ENCODE measurements around the gene GSPT1.

The GSPT1 gene

GRCh38 chr16:11903906-11904305 is 11.8 kb downstream of the GSPT1 start:
- TF ChIP-seq POLR2AphosphoS5 (IDR thresholded peaks at IDR 0.05; ENCODE audit: low read depth) (no peak), SPI1 (IDR thresholded peaks at IDR 0.05; ENCODE audit: borderline replicate concordance, low read depth) (no peak), REST (IDR thresholded peaks at IDR 0.05; ENCODE audit: insufficient replicate concordance, low read depth) (no peak), CTCF (IDR thresholded peaks at IDR 0.05; ENCODE audit: insufficient read depth, low read length) (no peak), GABPA (IDR thresholded peaks at IDR 0.05; ENCODE audit: low read depth) (no peak)
- no peak overlapping the region for H3K4me3 ChIP-seq (replicated peaks; ENCODE audit: insufficient read depth, low read length)

GRCh38 chr16:11901091-11901490 is 14.7 kb downstream of the GSPT1 start:
- no peak overlapping the region for H3K27ac ChIP-seq (replicated peaks)
- TF ChIP-seq REST (IDR thresholded peaks at IDR 0.05; ENCODE audit: insufficient replicate concordance, low read depth) (no peak), GABPA (IDR thresholded peaks at IDR 0.05; ENCODE audit: low read depth) (no peak), POLR2AphosphoS5 (IDR thresholded peaks at IDR 0.05; ENCODE audit: low read depth) (no peak), SPI1 (IDR thresholded peaks at IDR 0.05; ENCODE audit: borderline replicate concordance, low read depth) (no peak), CTCF (IDR thresholded peaks at IDR 0.05; ENCODE audit: insufficient read depth, low read length) (no peak)
- H3K27me3 ChIP-seq (ENCODE audit: insufficient read depth, poor library complexity, severe bottlenecking), result no peaks in the 10 kb centered on the region
- no peak overlapping the region for H3K4me3 ChIP-seq (replicated peaks; ENCODE audit: insufficient read depth, low read length)
- DNase-seq (ENCODE audit: low read depth in 1 of 2, low spot score in 1 of 2), result no peak

More at GRCh38 chr16:11903906-11904305, 11.8 kb downstream of the GSPT1 start:
- Histone ChIP-seq H3K27me3 (ENCODE audit: insufficient read depth, poor library complexity, severe bottlenecking) (no peaks in the 10 kb centered on the region), H3K27ac (replicated peaks) (no peak overlapping the region)
- DNase-seq (ENCODE audit: low read depth in 1 of 2, low spot score in 1 of 2), result no peak

GRCh38 chr16:11896486-11897176 is 19.1 kb downstream of the GSPT1 start:
- Histone ChIP-seq H3K27ac (replicated peaks) (no peak overlapping the region), H3K27me3 (ENCODE audit: insufficient read depth, poor library complexity, severe bottlenecking) (no peaks in the 10 kb centered on the region), H3K4me3 (replicated peaks; ENCODE audit: insufficient read depth, low read length) (no peak overlapping the region)
- DNase-seq (ENCODE audit: low read depth in 1 of 2, low spot score in 1 of 2), result no peak
- TF ChIP-seq SPI1 (IDR thresholded peaks at IDR 0.05; ENCODE audit: borderline replicate concordance, low read depth) (no peak), REST (IDR thresholded peaks at IDR 0.05; ENCODE audit: insufficient replicate concordance, low read depth) (no peak), CTCF (IDR thresholded peaks at IDR 0.05; ENCODE audit: insufficient read depth, low read length) (no peak), POLR2AphosphoS5 (IDR thresholded peaks at IDR 0.05; ENCODE audit: low read depth) (no peak), GABPA (IDR thresholded peaks at IDR 0.05; ENCODE audit: low read depth) (no peak)
